HepG2 (cell line): ENCODE measurements around the gene CD9. TPM values are rescaled to one million over a fixed set of nuclear protein-coding genes. Genes with fewer than 3 reads are reported as not detected.

Experiments
- ATAC-seq: fragments of 200-7000 bp; cut with Tn5 transposase; 3 replicates; pipeline ENCODE4 v1.9.1; 2020; ENCODE audit warnings: mild to moderate bottlenecking, moderate library complexity
- BruUV-seq: library from RNA; stranded (reverse); fragments of 400-500 nt; replicated peaks from 2 replicates; lab custom pipeline; 2021; lab: Mats Ljungman, UMichigan
- CTCF ChIA-PET: fragments of 300-600 bp; formaldehyde crosslinking; extraction: SDS; loops from one replicate; lab custom pipeline; 2021; ENCODE audit warnings: low total read pairs, inconsistent platforms, low intra/inter-chr PET ratio; lab: Yijun Ruan, JAX
- POLR2A ChIA-PET: fragments of 350-600 bp; sonication (Branson Sonifier 250); formaldehyde crosslinking; loops from one replicate; lab custom pipeline; 2020; ENCODE audit warnings: antibody characterized with exemption, inconsistent platforms; lab: Yijun Ruan, JAX
- DNase-seq: peaks from one replicate; pipeline ENCODE4 v3.0.0-alpha.2; 2015; ENCODE audit warnings: low spot score
- FAIRE-seq: peaks from 3 replicates; lab custom pipeline; 2011; peaks lifted over from hg19 to GRCh38; lab: Jason Lieb, UNC
- H2AFZ ChIP-seq: one replicate; pipeline ENCODE4 v1.6.1; 2011; ENCODE audit warnings: low read length, inconsistent platforms
- H3K27ac ChIP-seq: fragments of 300-600 bp; 3 replicates; pipeline ENCODE4 v1.8.0; 2011; ENCODE audit warnings: mixed run types, mild to moderate bottlenecking, mixed read lengths, low read length, inconsistent platforms; ENCODE audit not compliant: insufficient read depth; ENCODE audit errors: extremely low read length
- H3K27me3 ChIP-seq, 2 experiments: fragments of 200-600 bp in 1 of 2; 2 replicates in 1 of 2; 3 replicates in 1 of 2; pipeline versions ENCODE4 v1.6.0 to v1.8.0; 2011; ENCODE audit warnings: low read length in 2 of 2, mild to moderate bottlenecking in 2 of 2, moderate library complexity in 2 of 2, inconsistent platforms in 1 of 2; ENCODE audit not compliant: insufficient read depth in 2 of 2, control insufficient read depth in 1 of 2
- H3K36me3 ChIP-seq, 2 experiments: fragments of 200-600 bp in 1 of 2; replicated peaks in 1 of 2; 2 replicates in 1 of 2; 3 replicates in 1 of 2; pipeline versions ENCODE4 v1.5.1 to v1.8.0; 2011; ENCODE audit warnings: low read length in 2 of 2, inconsistent platforms in 1 of 2; ENCODE audit not compliant: insufficient read depth in 2 of 2, control insufficient read depth in 1 of 2
- H3K4me1 ChIP-seq: 2 replicates; pipeline ENCODE4 v1.5.1; 2012; ENCODE audit warnings: low read length, inconsistent platforms; ENCODE audit not compliant: insufficient read depth
- H3K4me2 ChIP-seq: 2 replicates; pipeline ENCODE4 v1.6.0; 2011; ENCODE audit warnings: low read depth, low read length, inconsistent platforms
- H3K4me3 ChIP-seq, 3 experiments: fragments of 200-600 bp in 1 of 3; sonication (generic), shearing (Covaris generic) in 1 of 3; replicated peaks in 1 of 3; 2 replicates each; pipeline ENCODE4 v1.5.1; 2011 to 2016; ENCODE audit warnings: low read length in 3 of 3, inconsistent platforms in 2 of 3, low read depth in 2 of 3, mild to moderate bottlenecking in 2 of 3, control low read depth in 1 of 3, mixed read lengths in 1 of 3; ENCODE audit not compliant: insufficient read depth in 1 of 3
- H3K79me2 ChIP-seq: one replicate; pipeline ENCODE4 v1.6.1; 2011; ENCODE audit warnings: low read length, inconsistent platforms; ENCODE audit not compliant: insufficient read depth
- H3K9ac ChIP-seq: 2 replicates; pipeline ENCODE4 v1.6.0; 2011; ENCODE audit warnings: mild to moderate bottlenecking, low read depth, low read length, inconsistent platforms; ENCODE audit not compliant: insufficient read depth
- H3K9me3 ChIP-seq: 2 replicates; pipeline ENCODE4 v1.5.1; 2012; ENCODE audit warnings: mild to moderate bottlenecking, low read length
- H4K20me1 ChIP-seq: 2 replicates; pipeline ENCODE4 v1.6.0; 2011; ENCODE audit warnings: inconsistent platforms, mild to moderate bottlenecking, low read length, moderate library complexity; ENCODE audit not compliant: insufficient read depth
- HNF4A ChIP-seq: sonication (generic); formaldehyde crosslinking; IDR thresholded peaks from 2 replicates; pipeline ENCODE4 v1.4.0; 2020; ENCODE audit warnings: missing genetic modification reagents
- TAF15 ChIP-seq: fragments of 200-400 bp; formaldehyde crosslinking; IDR thresholded peaks from one replicate; pipeline ENCODE4 v1.6.1; 2018; ENCODE audit warnings: mild to moderate bottlenecking, low read depth, low read length; ENCODE audit not compliant: poor library complexity, severe bottlenecking
- TRIM24 ChIP-seq: sonication (generic); formaldehyde crosslinking; IDR thresholded peaks from 2 replicates; pipeline ENCODE4 v1.8.0; 2022; ENCODE audit warnings: mild to moderate bottlenecking, missing genetic modification reagents
- ZNF101 ChIP-seq: sonication (generic); formaldehyde crosslinking; IDR thresholded peaks from 2 replicates; pipeline ENCODE4 v1.4.0; 2020; ENCODE audit warnings: mild to moderate bottlenecking, low read depth, missing genetic modification reagents, borderline replicate concordance
- ZNF460 ChIP-seq: sonication (generic); formaldehyde crosslinking; IDR thresholded peaks from 2 replicates; pipeline ENCODE4 v1.5.1; 2020; ENCODE audit warnings: missing genetic modification reagents, mild to moderate bottlenecking, borderline replicate concordance
- WGBS: methylation state at CpG from one replicate; pipeline ENCODE4 v1.1.6; 2017; ENCODE audit warnings: low lambda C conversion rate; 5-methylcytosine and 5-hydroxymethylcytosine counted together
- in situ Hi-C: cut with HindIII; loops from 2 replicates; pipeline ENCODE4 v1.10.0; 2017; ENCODE audit warnings: low pct_unique_long_range_greater_than_20kb; ENCODE audit not compliant: extremely low pct_ligation_motif_present
- intact Hi-C: fragments of 100-400 bp; cut with micrococcal nuclease; formaldehyde crosslinking; loops from one replicate; pipeline ENCODE4 v1.10.0; 2022; ENCODE audit not compliant: unreplicated experiment
- polyA plus RNA-seq, 8 experiments: library from polyadenylated mRNA; depleted of rRNA in 3 of 8; stranded (reverse) in 7 of 8; unstranded in 1 of 8; fragments of >200 nt; fragmentation: Illumina TruSeq in 4 of 8; extraction: Trizol in 4 of 8; gene quantifications; 2 replicates each; pipeline versions ENCODE4 v1.2.1 to v1.2.3, GENCODE V29; 2011 to 2016; ENCODE audit warnings: low read depth in 4 of 8, missing spikeins in 1 of 8, mixed read lengths in 1 of 8; ENCODE audit not compliant: insufficient read depth in 1 of 8
- total RNA-seq, 5 experiments: library from RNA; depleted of rRNA; stranded (reverse); fragments of >200 nt; fragmentation: Illumina TruSeq; extraction: Trizol; gene quantifications; 2 replicates each; pipeline ENCODE4 v1.2.3, GENCODE V29; 2016; ENCODE audit warnings: low read depth in 1 of 5

CD9 gene
- total and polyA plus RNA-seq, 2 of the 13 experiments (the other 11 are each of a cell fraction or from before 2014, with no cell fraction given) = 5.8 to 38.3 TPM

DNA sequence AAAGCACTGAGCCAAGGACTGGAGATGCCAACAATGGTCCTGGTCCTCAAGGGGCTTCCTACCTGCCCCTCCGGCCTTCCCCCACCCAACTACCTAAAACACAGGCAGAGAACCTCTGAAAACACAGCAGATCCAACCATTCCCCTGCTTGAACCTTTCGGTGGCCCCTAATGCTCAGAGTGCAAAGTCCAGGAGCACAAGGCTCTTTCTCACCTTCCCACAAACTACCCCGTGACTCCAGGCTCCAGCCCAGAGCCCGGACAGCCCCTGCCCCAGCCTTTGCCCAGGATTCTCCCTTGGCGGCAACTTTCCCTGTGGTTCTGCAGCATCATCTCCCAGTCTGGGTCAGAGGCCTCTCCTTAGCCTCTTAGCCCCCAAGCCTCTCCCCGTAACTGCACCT, 1.6 kb upstream of the CD9 start:
- CTCF ChIA-PET = no interaction called here
- Histone ChIP-seq H3K27me3 (peaks cover 9 to 44% of the 10 kb centered on the region in 2 experiments), H3K79me2 (no peaks in the 10 kb centered on the region), H2AFZ (no peak overlapping the region), H3K36me3 (no peaks in the 10 kb centered on the region), H3K9ac (no peak overlapping the region), H3K4me2 (peak overlapping the region; percentile 49), H3K4me3 (no peak overlapping the region; a peak in 1 of 6 replicates), H3K27ac (no peak overlapping the region), H4K20me1 (no peaks in the 10 kb centered on the region)
- in situ Hi-C loops (loop anchor here (5.0 kb wide), 2 partner anchors 34 to 79 kb away; no protein-coding TSS in a partner anchor), intact Hi-C loops (no loop called here)
- ATAC-seq (no peak), FAIRE-seq (no peak), DNase-seq (no peak)
- no TSS peak for BruUV-seq
- 10% methylated on average over 6 of the region's 6 CpGs for WGBS
- TF ChIP-seq TRIM24 (no peak), HNF4A (CRISPR knock-in tag) (peak; percentile 62; the same call in 1 of the 2 replicates)
- TF ChIP-seq, all 625 proteins: peak for 1
- POLR2A ChIA-PET = interaction anchor here (1.1 to 1.5 kb wide), 2 partner anchors 10 to 16 kb away, joined by 4 read pairs; no protein-coding TSS in a partner anchor
- Histone ChIP-seq H3K4me1 (peaks cover 74% of the 10 kb centered on the region), H3K9me3 (no peaks in the 10 kb centered on the region)

DNA sequence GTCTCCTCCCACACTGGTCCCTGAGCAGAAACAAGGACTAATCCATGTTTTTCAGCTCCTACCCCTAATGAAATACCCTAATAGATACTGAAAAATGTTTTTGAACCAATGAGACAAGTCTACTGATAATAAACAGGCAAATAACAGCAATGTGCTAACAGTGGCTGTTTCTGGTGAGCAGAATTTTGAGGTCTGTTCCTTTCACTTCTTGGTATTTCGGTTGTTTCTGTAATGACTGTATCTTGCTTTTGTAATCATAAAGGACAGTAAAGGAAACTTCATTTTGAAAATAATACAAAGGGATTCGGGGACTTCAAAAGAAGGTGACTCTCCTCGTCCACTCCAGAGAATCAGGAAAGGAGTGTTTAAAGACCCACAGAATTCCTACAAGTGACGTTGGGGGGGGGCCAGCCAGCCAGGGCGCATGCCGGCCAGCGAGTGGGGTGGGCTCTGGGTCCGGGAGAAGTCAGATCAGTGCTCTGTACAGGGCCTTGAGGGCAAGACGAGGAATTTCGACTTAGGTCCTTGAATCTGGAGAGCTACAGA, 1.1 kb upstream of the CD9 start:
- H3K36me3 ChIP-seq = no peaks in the 10 kb centered on the region
- H3K9me3 ChIP-seq = no peaks in the 10 kb centered on the region
- no peak for DNase-seq
- H3K27ac ChIP-seq = no peak overlapping the region
- H3K4me2 ChIP-seq = peak overlapping the region; percentile 49
- no peak for FAIRE-seq
- intact Hi-C loops = no loop called here
- H3K4me1 ChIP-seq = peaks cover 74% of the 10 kb centered on the region
- BruUV-seq = no TSS peak
- 54% methylated on average over 8 of the region's 10 CpGs for WGBS
- in situ Hi-C loops = loop anchor here (5.0 kb wide), 2 partner anchors 33 to 78 kb away; no protein-coding TSS in a partner anchor
- no peak overlapping the region for H3K9ac ChIP-seq
- no peak overlapping the region; a peak in 1 of 6 replicates for H3K4me3 ChIP-seq
- H3K27me3 ChIP-seq = peaks cover 9 to 48% of the 10 kb centered on the region in 2 experiments
- POLR2A ChIA-PET = interaction anchor here (1.5 to 3.2 kb wide), 2 partner anchors 17 to 80 kb away, joined by 4 to 14 read pairs; no protein-coding TSS in a partner anchor
- no peak overlapping the region for H2AFZ ChIP-seq
- TF ChIP-seq TAF15 (no peak), ZNF460 (CRISPR knock-in tag) (no peak), ZNF101 (CRISPR knock-in tag) (no peak)
- TF ChIP-seq, all 625 proteins: peak for 0
- Histone ChIP-seq H3K79me2 (no peaks in the 10 kb centered on the region), H4K20me1 (no peaks in the 10 kb centered on the region)
- ATAC-seq = no peak
- CTCF ChIA-PET = no interaction called here
